ENCODE measurements around the gene PPARG. TPM values are rescaled to one million over a fixed set of nuclear protein-coding genes. Genes with fewer than 3 reads are reported as not detected.

Gene PPARG
- total and polyA plus RNA-seq, 2 of the 8 experiments (the other 6 are each of a cell fraction or from before 2014, with no cell fraction given), result 0.06 TPM; not detected in 1

DNA sequence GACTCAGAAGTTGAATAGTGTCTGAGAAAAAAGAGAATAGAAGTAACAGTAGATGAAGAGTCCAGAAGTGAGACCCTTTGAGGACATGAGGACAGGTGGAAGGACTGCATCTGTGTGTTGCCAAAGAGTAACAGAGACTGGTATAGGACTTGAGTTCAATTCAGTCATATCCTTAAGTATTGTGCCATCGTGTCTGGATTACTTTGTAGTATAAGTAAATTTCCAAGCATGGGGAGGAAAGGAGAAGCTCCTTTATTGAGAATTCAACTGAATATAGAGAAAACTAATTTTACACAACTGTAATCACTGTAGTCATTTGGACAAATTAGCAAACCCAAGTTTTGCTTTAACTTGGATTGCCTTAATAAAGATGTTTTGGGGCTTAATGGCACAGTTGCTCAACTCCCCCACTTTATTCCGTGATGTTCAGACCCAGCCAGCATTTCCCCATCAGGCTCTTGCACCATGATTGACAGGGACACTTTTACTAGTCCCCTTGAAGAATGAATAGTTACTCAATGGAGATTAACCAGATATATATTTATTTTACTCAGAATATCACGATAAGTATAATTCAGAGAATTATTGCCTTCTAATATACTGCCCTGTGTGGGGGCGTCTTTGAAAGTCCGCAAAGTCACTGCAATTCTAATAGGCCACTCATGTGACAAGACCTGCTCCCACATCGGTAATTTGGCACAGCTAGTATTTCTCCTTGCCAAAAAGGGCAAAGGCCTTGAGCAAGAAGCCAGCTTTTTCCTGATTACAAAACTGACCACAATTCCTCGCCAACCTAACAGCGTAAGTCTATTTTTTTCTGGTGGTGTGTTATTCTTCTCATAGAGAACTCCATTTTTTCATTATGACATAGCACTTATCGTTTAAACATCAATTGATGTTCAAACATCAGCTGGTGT lies 61.3 kb downstream of the PPARG start:
- H3K14ac ChIP-seq (ENCODE audit: insufficient read length), result no peak overlapping the region
- H2BK15ac ChIP-seq (ENCODE audit: low read length), result no peak overlapping the region
- H3K9me3 ChIP-seq (ENCODE audit: insufficient read depth in 2 of 2, low read depth in 1 of 2, low read length in 1 of 2), result no peaks in the 10 kb centered on the region
- CTCF ChIA-PET (ENCODE audit: partially characterized antibody), result interaction anchor here (1.1 to 1.6 kb wide), 2 partner anchors 13 to 22 kb away, joined by 3 read pairs; no protein-coding TSS in a partner anchor
- H3K56ac ChIP-seq (replicated peaks; ENCODE audit: insufficient read length, low read depth, low read length), result no peak overlapping the region
- no peak overlapping the region for H2BK20ac ChIP-seq (ENCODE audit: low read length)
- no peaks in the 10 kb centered on the region for H3K79me1 ChIP-seq (ENCODE audit: low read depth, low read length)
- H3K23ac ChIP-seq (ENCODE audit: insufficient read length), result no peak overlapping the region
- no peaks in the 10 kb centered on the region for H3K36me3 ChIP-seq (ENCODE audit: control insufficient read depth in 2 of 4, insufficient read depth in 4 of 4, low read length in 3 of 4)
- H2AFZ ChIP-seq (ENCODE audit: low read length), result no peak overlapping the region
- no peaks in the 10 kb centered on the region for H4K20me1 ChIP-seq (replicated peaks in 1 of 2; ENCODE audit: control insufficient read depth in 1 of 2, insufficient read depth in 2 of 2, low read length in 2 of 2)
- FAIRE-seq (no peak), DNase-seq (ENCODE audit: low read depth in 1 of 2, low spot score in 2 of 2) (no peak)
- H3K4me1 ChIP-seq (replicated peaks in 1 of 4; ENCODE audit: control insufficient read depth in 3 of 4, insufficient read depth in 4 of 4, low read length in 3 of 4), result peaks cover 0 to 3% (median 0%) of the 10 kb centered on the region in 4 experiments; a peak in 1 of 7 replicates
- no peak overlapping the region for H3K4me2 ChIP-seq (ENCODE audit: insufficient read depth in 1 of 2, low read depth in 2 of 2, low read length in 2 of 2)
- H2BK120ac ChIP-seq (replicated peaks; ENCODE audit: low read depth, low read length), result no peak overlapping the region
- no peak overlapping the region for H4K8ac ChIP-seq (ENCODE audit: extremely low read depth, insufficient read depth, low read length)
- no peak overlapping the region for H2BK12ac ChIP-seq (ENCODE audit: low read depth, low read length)
- POLR2A ChIA-PET (ENCODE audit: partially characterized antibody), result no interaction called here
- no peak overlapping the region for H3K9ac ChIP-seq (replicated peaks in 1 of 4; ENCODE audit: extremely low read depth in 1 of 4, low read depth in 3 of 4, low read length in 3 of 4)
- no peak overlapping the region for H3K18ac ChIP-seq (ENCODE audit: extremely low read depth, low read length)
- no peak overlapping the region for H2BK5ac ChIP-seq (ENCODE audit: low read depth, low read length)
- H2AK5ac ChIP-seq (ENCODE audit: low read depth, low read length), result no peak overlapping the region
- TF ChIP-seq KDM4A (IDR thresholded peaks at IDR 0.05; ENCODE audit: low read depth, low read length, severe bottlenecking) (no peak), JUND (IDR thresholded peaks at IDR 0.05; ENCODE audit: low read length) (no peak)
- no peaks in the 10 kb centered on the region for H3K27me3 ChIP-seq (replicated peaks in 1 of 4; ENCODE audit: control insufficient read depth in 3 of 4, extremely low read depth in 1 of 4, insufficient read depth in 3 of 4, low read length in 3 of 4)
- no peak overlapping the region for H3K4me3 ChIP-seq (ENCODE audit: extremely low read depth in 1 of 4, insufficient read depth in 2 of 4, low read depth in 3 of 4, low read length in 4 of 4)
- H3K79me2 ChIP-seq (ENCODE audit: control insufficient read depth in 1 of 2, insufficient read depth in 2 of 2, low read length in 2 of 2), result no peaks in the 10 kb centered on the region
- H4K91ac ChIP-seq (replicated peaks; ENCODE audit: insufficient read length, low read length), result no peak overlapping the region
- no peak overlapping the region for H4K5ac ChIP-seq (ENCODE audit: insufficient read length, low read depth, low read length)
- 92% methylated on average over 9 of the region's 9 CpGs; no CpG with 5 or more reads in 1 of the 2 experiments for WGBS, 2 experiments (ENCODE audit: extremely low coverage in 1 of 2, insufficient coverage in 1 of 2, insufficient read length in 1 of 2, insufficient replicate concordance in 2 of 2, low coverage in 1 of 2, low lambda C conversion rate in 2 of 2, missing lambda C conversion rate in 1 of 2)
- no peaks in the 10 kb centered on the region for H3K23me2 ChIP-seq (ENCODE audit: low read depth, low read length)
- no peak overlapping the region for H3K4ac ChIP-seq (replicated peaks; ENCODE audit: insufficient read length, low read depth, low read length)
- no peak overlapping the region for H3K27ac ChIP-seq (ENCODE audit: low read depth, low read length)
